Fibroblast of skin of right biceps (primary cell): ENCODE results near the gene ZNF654.
"Not testable (repeated sequence)": the region's sequence is repeated elsewhere in the genome, so short reads cannot be mapped to it uniquely, and the experiment has no call there.

Experiments used
- DNase-seq: peaks from one replicate; pipeline ENCODE4 v3.0.0-alpha.2; 2013

The ZNF654 gene

GRCh38 chr3:88058581-88059379 lies at the start of gene ZNF654, which contains the start of gene CGGBP1:
Gene ZNF654 (plus strand): TSS chr3:88059255. CDS start chr3:88059320, 65 bp downstream.
Gene CGGBP1 (minus strand): TSS chr3:88059005. CDS start chr3:88055976, 3,029 bp downstream.
- peak; percentile 99 for DNase-seq

GRCh38 chr3:88010810-88011209 lies 48.2 kb upstream of the ZNF654 start:
- DNase-seq, result no peak

- DNase-seq, result no peak
Measured at GRCh38 chr3:88013592-88013991, 45.5 kb upstream of the ZNF654 start.

- DNase-seq, result not testable (repeated sequence)
Measured at GRCh38 chr3:88015656-88016055, 43.4 kb upstream of the ZNF654 start.

- no peak for DNase-seq
Measured at GRCh38 chr3:88019024-88019423, 40.0 kb upstream of the ZNF654 start.

- no peak for DNase-seq
Measured at GRCh38 chr3:88025001-88025552, 34.0 kb upstream of the ZNF654 start.

- no peak for DNase-seq
Measured at GRCh38 chr3:88028876-88029275, 30.2 kb upstream of the ZNF654 start.

- DNase-seq, result no peak
Measured at GRCh38 chr3:88030210-88030609, 28.8 kb upstream of the ZNF654 start.

GRCh38 chr3:88031642-88032077 lies 27.4 kb upstream of the ZNF654 start:
- peak; percentile 17 for DNase-seq

GRCh38 chr3:88032245-88032644 lies 26.8 kb upstream of the ZNF654 start:
- DNase-seq, result no peak

GRCh38 chr3:88033079-88033478 lies 26.0 kb upstream of the ZNF654 start:
- no peak for DNase-seq

GRCh38 chr3:88033808-88034207 lies 25.2 kb upstream of the ZNF654 start:
- DNase-seq, result no peak

- DNase-seq, result no peak
Measured at GRCh38 chr3:88034491-88035275, 24.4 kb upstream of the ZNF654 start.

GRCh38 chr3:88036221-88036620 lies 22.8 kb upstream of the ZNF654 start:
- DNase-seq, result no peak

- peak; percentile 81 for DNase-seq
Measured at GRCh38 chr3:88038566-88038965, 20.5 kb upstream of the ZNF654 start.

GRCh38 chr3:88040529-88040928 lies 18.5 kb upstream of the ZNF654 start:
- no peak for DNase-seq

- no peak for DNase-seq
Measured at GRCh38 chr3:88041005-88041404, 18.1 kb upstream of the ZNF654 start.

- no peak for DNase-seq
Measured at GRCh38 chr3:88044411-88044810, 14.6 kb upstream of the ZNF654 start.

GRCh38 chr3:88046766-88047165 lies 12.3 kb upstream of the ZNF654 start:
- no peak for DNase-seq

GRCh38 chr3:88057630-88058305 lies 1.3 kb upstream of the ZNF654 start:
- peak; percentile 19 for DNase-seq

GRCh38 chr3:88058306-88058580 lies 812 bp upstream of the ZNF654 start:
- DNase-seq, result no peak

GRCh38 chr3:88059380-88060170 lies 520 bp downstream of the ZNF654 start:
- DNase-seq, result no peak
